ENCODE data around the gene CLIC2. TPM values are rescaled to one million over a fixed set of nuclear protein-coding genes. Genes with fewer than 3 reads are reported as not detected.

The CLIC2 gene
- polyA plus RNA-seq, 1 experiment: not detected

- Histone ChIP-seq H3K4me3 (ENCODE audit: low read depth, low read length) (no peak overlapping the region), H3K36me3 (ENCODE audit: control insufficient read depth, insufficient read depth, low read length) (no peaks in the 10 kb centered on the region), H3K27me3 (ENCODE audit: control insufficient read depth, insufficient read depth, low read length) (no peaks in the 10 kb centered on the region)
- ChIA-PET POLR2A (no interaction called here), CTCF (no interaction called here)
- DNase-seq (ENCODE audit: low read depth): no peak
- no peak for TF ChIP-seq CTCF (IDR thresholded peaks at IDR 0.05; ENCODE audit: insufficient read depth, low read depth, low read length)
Observed at GRCh38 chrX:155333544-155334100, 792 bp downstream of the CLIC2 start.

- TF ChIP-seq CTCF (IDR thresholded peaks at IDR 0.05; ENCODE audit: insufficient read depth, low read depth, low read length): no peak
- POLR2A ChIA-PET: no interaction called here
Observed at GRCh38 chrX:155330992-155331391, 3.4 kb downstream of the CLIC2 start.

DNA sequence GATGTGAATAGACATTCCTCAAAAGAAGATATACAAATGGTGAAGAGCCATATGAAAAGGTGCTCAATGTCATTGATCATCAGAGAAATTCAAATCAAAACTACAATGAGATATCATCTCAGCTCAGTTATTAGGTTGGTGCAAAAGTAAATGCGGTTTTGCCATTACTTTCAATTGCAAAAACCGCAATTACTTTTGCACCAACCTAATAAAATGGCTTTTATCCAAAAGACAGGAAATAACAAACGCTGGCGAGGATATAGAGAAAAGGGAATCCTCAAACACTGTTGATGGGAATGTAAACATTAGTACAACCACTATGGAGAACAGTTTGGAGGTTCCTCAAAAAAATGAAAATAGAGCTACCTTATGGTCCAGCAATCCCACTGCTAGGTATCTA, 5.1 kb downstream of the CLIC2 start:
- ChIA-PET POLR2A (no interaction called here), CTCF (no interaction called here)
- no peaks in the 10 kb centered on the region for H3K27me3 ChIP-seq (ENCODE audit: control insufficient read depth, insufficient read depth, low read length)
- no peaks in the 10 kb centered on the region for H3K36me3 ChIP-seq (ENCODE audit: control insufficient read depth, insufficient read depth, low read length)
- TF ChIP-seq CTCF (IDR thresholded peaks at IDR 0.05; ENCODE audit: insufficient read depth, low read depth, low read length): no peak
- H3K4me3 ChIP-seq (ENCODE audit: low read depth, low read length): no peak overlapping the region
- DNase-seq (ENCODE audit: low read depth): no peak

More at GRCh38 chrX:155330992-155331391, 3.4 kb downstream of the CLIC2 start:
- DNase-seq (ENCODE audit: low read depth): no peak
- CTCF ChIA-PET: no interaction called here
- H3K27me3 ChIP-seq (ENCODE audit: control insufficient read depth, insufficient read depth, low read length): no peaks in the 10 kb centered on the region
- no peaks in the 10 kb centered on the region for H3K36me3 ChIP-seq (ENCODE audit: control insufficient read depth, insufficient read depth, low read length)
- H3K4me3 ChIP-seq (ENCODE audit: low read depth, low read length): no peak overlapping the region

- POLR2A ChIA-PET: no interaction called here
- DNase-seq (ENCODE audit: low read depth): no peak
- Histone ChIP-seq H3K27me3 (ENCODE audit: control insufficient read depth, insufficient read depth, low read length) (no peaks in the 10 kb centered on the region), H3K36me3 (ENCODE audit: control insufficient read depth, insufficient read depth, low read length) (no peaks in the 10 kb centered on the region), H3K4me3 (ENCODE audit: low read depth, low read length) (no peak overlapping the region)
- CTCF ChIA-PET: no interaction called here
- TF ChIP-seq CTCF (IDR thresholded peaks at IDR 0.05; ENCODE audit: insufficient read depth, low read depth, low read length): no peak
Observed at GRCh38 chrX:155326610-155327009, 7.8 kb downstream of the CLIC2 start.

GRCh38 chrX:155314260-155314659, 20.2 kb downstream of the CLIC2 start:
- H3K36me3 ChIP-seq (ENCODE audit: control insufficient read depth, insufficient read depth, low read length): no peaks in the 10 kb centered on the region
- no peaks in the 10 kb centered on the region for H3K27me3 ChIP-seq (ENCODE audit: control insufficient read depth, insufficient read depth, low read length)
- H3K4me3 ChIP-seq (ENCODE audit: low read depth, low read length): no peak overlapping the region
- ChIA-PET CTCF (no interaction called here), POLR2A (no interaction called here)
- no peak for DNase-seq (ENCODE audit: low read depth)
- no peak for TF ChIP-seq CTCF (IDR thresholded peaks at IDR 0.05; ENCODE audit: insufficient read depth, low read depth, low read length)
